ENCODE data around the gene SNRPA. TPM values are rescaled to one million over a fixed set of nuclear protein-coding genes. Genes with fewer than 3 reads are reported as not detected.

Gene SNRPA
- total and polyA plus RNA-seq, 2 of the 4 experiments (the other 2 are of a cell fraction): 30.3 to 81.3 TPM

GRCh38 chr19:40797166-40797962 is 46.4 kb downstream of the SNRPA start:
- DNase-seq (no peak), ATAC-seq (ENCODE audit: low read depth) (no peak)
- no peak overlapping the region for H3K4me2 ChIP-seq (ENCODE audit: low read depth, low read length)
- H2AK5ac ChIP-seq (ENCODE audit: low read depth, low read length): peak overlapping the region; percentile 50; the same call in 1 of the 2 replicates
- peaks cover 17% of the 10 kb centered on the region for H3K9me1 ChIP-seq (ENCODE audit: insufficient read depth, low read length)
- 0 out of 2 replicates have a peak overlapping the region, but pooled peaks have one; percentile 23 for H2BK120ac ChIP-seq (ENCODE audit: low read depth, low read length)
- no peak overlapping the region for H2BK15ac ChIP-seq (ENCODE audit: low read depth, low read length)
- no peaks in the 10 kb centered on the region for H3K27me3 ChIP-seq (ENCODE audit: control insufficient read depth, insufficient read depth, low read length)
- peaks cover 21% of the 10 kb centered on the region for H3K4me1 ChIP-seq (ENCODE audit: control insufficient read depth, insufficient read depth, low read length)
- H2AK9ac ChIP-seq (replicated peaks; ENCODE audit: low read depth, low read length, poor library complexity): peak overlapping the region; percentile 61
- H3K9ac ChIP-seq (ENCODE audit: low read depth, low read length): no peak overlapping the region
- H4K5ac ChIP-seq (ENCODE audit: low read depth, low read length): no peak overlapping the region
- peak overlapping the region; percentile 67; the same call in 1 of the 2 replicates for H3K14ac ChIP-seq (replicated peaks; ENCODE audit: low read depth, low read length)
- no peak overlapping the region for H2BK20ac ChIP-seq (ENCODE audit: low read depth, low read length)
- POLR2A ChIA-PET (ENCODE audit: unreplicated experiment): no interaction called here
- in situ Hi-C loops (cut with MboI; ENCODE audit: low sequenced_read_pairs): no loop called here
- no peak overlapping the region for H3K56ac ChIP-seq (ENCODE audit: extremely low read depth, insufficient read depth, low read length)
- peaks cover 18% of the 10 kb centered on the region for H3K36me3 ChIP-seq (ENCODE audit: control insufficient read depth, insufficient read depth, low read length)
- 96% methylated on average over 6 of the region's 14 CpGs; no CpG with 5 or more reads in 1 of the 2 experiments for WGBS, 2 experiments (ENCODE audit: extremely low coverage in 2 of 2, insufficient read length in 1 of 2)
- H3K9me3 ChIP-seq (ENCODE audit: control insufficient read depth, insufficient read depth, low read length): no peaks in the 10 kb centered on the region
- no peak overlapping the region for H3K4me3 ChIP-seq (ENCODE audit: insufficient read depth, low read depth, low read length)
- no peak overlapping the region for H2BK5ac ChIP-seq (ENCODE audit: low read depth, low read length, poor library complexity, severe bottlenecking)
- H3K4ac ChIP-seq (ENCODE audit: low read depth, low read length): peak overlapping the region; percentile 61; the same call in 1 of the 2 replicates
- CTCF ChIA-PET: no interaction called here
- H4K8ac ChIP-seq (ENCODE audit: low read depth in 2 of 2, low read length in 2 of 2): peak overlapping the region in 1 of 2 experiments; percentile 67; a peak in 2 of 4 replicates
- no peak for TF ChIP-seq BHLHE40 (IDR thresholded peaks at IDR 0.05; ENCODE audit: low read depth, low read length)
- TF ChIP-seq ELK1 (IDR thresholded peaks at IDR 0.05; ENCODE audit: borderline replicate concordance, low read depth, low read length): no peak
- no peak for TF ChIP-seq RCOR1 (IDR thresholded peaks at IDR 0.05; ENCODE audit: insufficient replicate concordance, low read length)
- TF ChIP-seq POLR2A (IDR thresholded peaks at IDR 0.05; ENCODE audit: low read depth, low read length): no peak
- no peak for TF ChIP-seq RFX5 (IDR thresholded peaks at IDR 0.05; ENCODE audit: low read depth, low read length)
- TF ChIP-seq CEBPB (IDR thresholded peaks at IDR 0.05; ENCODE audit: low read depth, low read length): no peak
- TF ChIP-seq CTCF (conservative IDR thresholded peaks at IDR 0.05; ENCODE audit: low read depth, low read length): no peak
- TF ChIP-seq MAZ (IDR thresholded peaks at IDR 0.05; ENCODE audit: borderline replicate concordance, low read depth, low read length): no peak
- H3K27ac ChIP-seq (ENCODE audit: insufficient read depth, low read length): no peak overlapping the region; the same call in 1 of the 2 replicates
- peaks cover 4 to 35% of the 10 kb centered on the region in 2 experiments; a peak in 3 of 4 replicates for H3K79me1 ChIP-seq (ENCODE audit: low read depth in 1 of 2, low read length in 2 of 2)
- peaks cover 27% of the 10 kb centered on the region for H4K20me1 ChIP-seq (ENCODE audit: insufficient read depth, low read length)
- dilution Hi-C loops (cut with HindIII; ENCODE audit: low sequenced_read_pairs, unreplicated experiment): no loop called here
- no TSS peak for BruUV-seq (replicated peaks)
- intact Hi-C loops (cut with micrococcal nuclease): loop anchor here (5.0 kb wide), 2 partner anchors 45 to 80 kb away; partner anchors contain the start of genes ACTMAP, COQ8B, ITPKC and SNRPA
- H3K18ac ChIP-seq (ENCODE audit: low read depth, low read length): no peak overlapping the region
- H4K91ac ChIP-seq (ENCODE audit: insufficient read depth, low read depth, low read length): no peak overlapping the region
- no peak overlapping the region for H2AFZ ChIP-seq (replicated peaks; ENCODE audit: low read length, poor library complexity)
- H3K23ac ChIP-seq (ENCODE audit: low read depth, low read length): peak overlapping the region; percentile 68; the same call in 1 of the 2 replicates
